ENCODE data around the gene OR6S1.
"Not testable (repeated sequence)": the region's sequence is repeated elsewhere in the genome, so short reads cannot be mapped to it uniquely, and the experiment has no call there.

The OR6S1 gene

DNA sequence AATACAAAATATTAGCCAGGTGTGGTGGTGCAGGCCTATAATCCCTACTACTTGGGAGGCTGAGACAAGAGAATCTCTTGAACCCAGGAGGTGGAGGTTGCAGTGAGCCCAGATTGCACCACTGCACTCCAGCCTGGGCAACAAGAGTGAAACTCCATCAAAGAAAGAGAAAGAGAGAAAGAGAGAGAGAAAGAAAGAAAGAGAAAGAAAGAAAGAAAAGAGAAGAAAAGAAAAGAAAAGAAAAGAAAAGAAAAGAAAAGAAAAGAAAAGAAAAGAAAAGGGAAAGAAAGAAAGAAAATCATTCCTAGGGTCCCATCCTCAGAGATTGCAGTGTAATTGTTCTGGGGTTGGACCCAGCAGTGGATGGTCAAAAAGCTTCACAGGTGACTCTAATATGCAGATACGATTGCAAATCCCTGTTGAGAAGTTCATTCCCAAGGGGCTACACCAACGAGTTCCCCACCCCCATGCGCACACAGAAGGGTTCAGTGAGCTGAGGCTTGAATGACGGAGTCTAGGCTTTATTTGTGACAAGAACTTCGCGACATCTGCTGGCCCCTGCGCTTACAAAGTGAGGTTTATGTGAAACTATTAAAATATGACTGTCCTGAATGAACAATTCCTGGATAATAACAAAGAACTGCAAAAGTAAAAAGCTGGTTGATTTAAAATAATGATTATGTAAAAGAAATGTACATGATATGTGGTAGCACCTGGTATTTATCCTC is 32.9 kb downstream of the OR6S1 start:
- DNase-seq: no peak

DNA sequence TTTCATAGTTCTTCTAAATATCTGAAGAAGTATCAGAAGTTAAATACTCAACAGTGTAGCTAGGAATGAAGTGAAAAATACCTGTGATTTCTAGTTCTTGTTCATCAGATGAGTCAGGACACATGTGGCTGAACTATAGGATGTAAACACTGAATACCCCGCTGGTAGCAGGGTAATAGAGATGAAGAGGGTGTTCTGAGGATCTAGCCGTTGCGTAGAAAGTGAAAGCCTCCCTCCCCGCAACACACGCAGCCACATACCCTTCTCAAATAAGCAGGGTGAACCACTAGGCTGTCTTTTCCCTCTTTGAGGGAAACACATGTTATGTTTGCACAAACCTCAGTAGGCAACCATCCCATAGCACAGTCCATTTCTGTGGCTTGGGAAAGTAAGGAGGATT is 33.9 kb downstream of the OR6S1 start:
- no peak for DNase-seq

DNA sequence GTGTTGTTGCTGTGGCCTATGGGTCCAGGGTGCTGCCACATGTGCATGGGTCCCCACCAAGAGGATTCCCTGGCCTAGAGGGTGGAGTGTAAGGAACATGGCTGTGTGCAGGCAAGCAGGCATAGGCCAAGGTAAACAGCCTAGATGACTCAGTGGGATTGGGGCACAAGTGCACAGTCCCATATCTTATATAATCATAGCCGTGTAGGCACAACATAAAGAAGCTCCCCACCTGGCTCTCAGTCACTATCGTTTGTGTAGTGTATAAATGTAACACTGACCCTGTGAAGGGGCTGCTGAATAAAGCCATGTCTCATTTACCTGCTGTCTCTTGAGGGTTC is 34.6 kb downstream of the OR6S1 start:
- no peak for DNase-seq

DNA sequence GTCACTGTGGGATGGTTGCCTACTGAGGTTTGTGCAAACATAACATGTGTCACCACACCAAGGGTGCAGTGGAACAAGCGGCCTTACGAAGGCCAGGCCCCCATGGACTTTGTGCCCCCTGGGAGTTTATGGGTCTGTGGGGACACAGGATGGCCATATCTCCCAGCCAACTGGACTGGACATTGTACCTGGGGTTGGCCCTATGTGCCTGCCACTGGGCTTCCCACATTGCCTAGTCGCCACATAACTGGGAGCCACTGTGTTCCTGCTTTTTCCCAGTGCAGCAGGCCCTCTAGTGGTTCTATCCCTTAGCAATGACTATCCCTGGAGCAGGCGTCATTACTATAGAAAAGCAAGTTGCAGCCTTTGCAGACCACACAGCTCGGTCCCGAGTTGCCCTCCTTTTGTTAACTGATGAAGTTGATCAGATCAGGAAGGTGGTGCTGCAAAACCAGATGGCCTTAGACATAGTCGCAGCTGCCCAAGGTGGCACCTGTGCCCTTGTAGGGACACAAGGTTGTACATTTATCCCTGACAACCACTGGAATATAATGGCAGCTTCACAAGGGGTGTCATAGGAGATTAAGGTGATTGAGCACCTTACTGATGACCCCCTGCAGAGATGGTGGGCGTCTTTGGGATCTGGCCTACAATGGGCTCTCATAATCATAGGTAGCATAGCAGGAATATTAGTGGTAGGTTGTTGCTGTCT is 35.1 kb downstream of the OR6S1 start:
- DNase-seq: peak; percentile 22

DNA sequence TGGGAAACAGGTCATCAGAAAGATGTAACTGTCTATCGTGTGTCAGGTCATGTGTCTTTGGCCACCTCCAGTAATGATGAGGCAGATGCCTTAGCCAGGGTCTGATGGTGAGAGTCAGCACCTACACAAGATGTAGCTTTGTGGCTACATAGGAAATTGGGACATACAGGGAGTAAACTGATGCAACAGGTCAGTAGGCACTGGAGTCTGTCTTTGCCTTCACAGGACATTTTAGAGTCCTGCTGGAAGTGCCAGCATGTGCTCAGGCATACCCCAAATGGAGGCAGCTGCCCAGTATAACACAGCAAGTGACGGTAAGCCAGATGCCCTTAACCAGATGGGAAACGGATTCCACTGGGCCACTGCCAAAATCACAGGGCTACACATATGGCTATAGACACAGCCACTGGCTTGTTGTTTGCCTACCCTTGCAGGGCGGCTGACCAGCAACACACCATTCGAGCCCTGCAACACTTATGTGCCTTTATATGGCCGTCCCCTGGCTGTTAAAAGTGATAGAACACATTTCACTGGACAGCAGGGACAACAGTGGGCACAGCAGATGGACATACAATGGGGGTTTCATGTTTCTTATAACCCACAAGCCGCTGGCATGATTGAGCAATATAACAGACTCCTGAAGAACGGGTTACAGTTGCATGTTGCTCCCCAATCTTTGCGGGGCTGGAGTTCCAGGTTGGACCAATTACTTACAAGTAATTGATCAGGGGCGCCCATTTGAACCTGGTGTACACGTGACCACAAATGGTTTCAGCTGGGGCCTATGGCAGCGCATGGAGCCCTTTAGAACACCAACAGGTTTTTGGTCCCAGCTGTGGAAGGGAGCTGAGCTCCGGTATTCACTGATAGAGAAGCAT is 37.4 kb downstream of the OR6S1 start:
- no peak for DNase-seq

DNA sequence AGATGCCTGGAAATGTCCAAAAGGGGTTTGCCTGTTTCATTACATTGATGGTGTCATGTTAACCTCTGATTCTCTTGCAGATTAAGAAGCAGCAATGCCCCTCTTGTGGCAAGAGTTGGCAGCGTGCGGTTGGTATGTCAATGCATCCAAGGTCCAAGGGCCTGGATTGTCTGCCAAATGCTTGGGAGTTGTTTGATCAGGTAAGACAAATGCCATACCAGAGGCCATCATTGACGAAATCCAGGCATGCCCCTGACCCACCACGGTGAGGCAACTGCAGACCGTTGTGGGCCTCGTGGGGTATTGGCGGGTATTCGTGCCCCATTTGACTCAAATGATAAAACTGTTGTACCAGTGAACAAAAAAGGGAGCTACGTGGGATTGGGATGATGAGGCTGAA is 38.9 kb downstream of the OR6S1 start:
- DNase-seq: no peak

DNA sequence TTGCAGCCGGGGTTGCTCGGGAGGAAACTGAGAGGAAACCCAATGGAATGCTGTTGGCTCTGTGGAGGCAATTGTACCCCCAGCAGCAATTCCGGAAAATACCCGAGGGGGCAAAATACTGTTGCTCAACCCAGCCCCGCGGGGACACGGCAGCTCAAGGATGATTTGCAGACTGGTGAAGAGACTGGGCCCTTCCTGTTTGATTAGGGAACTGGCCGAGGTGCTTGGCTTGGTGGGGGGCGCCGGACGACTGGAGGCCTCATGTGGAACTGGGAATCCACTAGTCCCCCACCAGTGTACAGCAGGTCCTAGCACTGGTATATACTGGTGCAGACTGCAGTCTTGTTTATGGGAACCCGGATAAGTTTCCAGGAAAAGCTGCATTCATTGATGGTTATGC is 40.0 kb downstream of the OR6S1 start:
- no peak for DNase-seq

DNA sequence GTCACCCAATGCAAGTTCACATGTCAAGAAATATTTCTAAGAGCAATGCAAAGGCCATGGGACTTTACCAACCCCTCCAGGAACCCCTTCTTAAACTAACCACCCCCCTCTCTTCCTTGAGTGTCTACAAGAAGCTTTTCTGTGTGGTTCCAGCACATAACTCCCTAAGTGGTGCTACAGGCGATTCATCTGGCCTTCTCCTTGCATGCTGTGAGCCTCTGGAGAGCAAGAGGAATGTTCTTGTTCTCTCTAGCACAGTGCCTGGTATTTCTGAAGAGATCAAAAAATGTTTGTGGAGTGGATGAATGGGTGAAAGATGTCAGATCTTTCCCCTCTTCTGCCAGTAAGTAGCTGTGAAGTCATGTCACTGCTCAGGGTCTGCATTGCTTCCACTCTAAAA is 44.4 kb downstream of the OR6S1 start:
- DNase-seq: no peak

DNA sequence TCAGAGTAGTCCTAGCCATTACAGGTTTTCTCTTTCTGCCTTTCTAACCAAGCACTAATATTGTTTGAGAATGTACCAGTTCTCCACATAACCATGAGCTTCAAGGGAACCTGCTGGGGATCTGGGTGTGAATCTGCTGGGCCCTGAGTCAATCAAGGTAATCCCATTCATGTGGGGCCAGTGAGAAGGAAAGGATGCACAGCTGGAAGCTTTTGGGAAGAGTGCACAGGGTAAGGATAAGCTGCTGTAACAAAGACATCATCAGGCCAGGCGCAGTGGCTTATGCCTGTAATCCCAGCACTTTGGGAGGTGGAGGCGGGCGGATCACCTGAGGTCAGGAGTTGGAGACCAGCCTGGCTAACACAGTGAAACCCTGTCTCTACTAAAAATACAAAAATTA is 45.8 kb downstream of the OR6S1 start:
- DNase-seq: not testable (repeated sequence)

DNA sequence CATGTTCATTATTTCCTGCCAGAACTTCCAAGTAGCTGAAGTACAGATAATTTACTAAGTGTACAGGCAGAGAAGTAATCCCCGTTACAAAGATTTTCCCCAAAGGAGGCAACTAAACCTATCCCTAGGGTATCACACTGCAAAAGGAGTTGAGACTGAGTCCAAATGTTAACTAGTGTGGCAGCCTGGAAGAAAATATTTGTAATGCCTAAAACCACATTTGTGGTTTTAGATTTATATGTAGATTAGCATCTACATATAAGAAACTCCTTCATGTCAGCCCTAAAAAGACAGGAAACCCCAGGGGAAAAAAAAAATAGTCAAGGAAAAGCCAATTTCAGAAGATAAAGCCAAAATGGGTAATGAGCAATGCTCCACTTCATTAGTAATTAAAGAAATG is 48.9 kb downstream of the OR6S1 start:
- no peak for DNase-seq

DNA sequence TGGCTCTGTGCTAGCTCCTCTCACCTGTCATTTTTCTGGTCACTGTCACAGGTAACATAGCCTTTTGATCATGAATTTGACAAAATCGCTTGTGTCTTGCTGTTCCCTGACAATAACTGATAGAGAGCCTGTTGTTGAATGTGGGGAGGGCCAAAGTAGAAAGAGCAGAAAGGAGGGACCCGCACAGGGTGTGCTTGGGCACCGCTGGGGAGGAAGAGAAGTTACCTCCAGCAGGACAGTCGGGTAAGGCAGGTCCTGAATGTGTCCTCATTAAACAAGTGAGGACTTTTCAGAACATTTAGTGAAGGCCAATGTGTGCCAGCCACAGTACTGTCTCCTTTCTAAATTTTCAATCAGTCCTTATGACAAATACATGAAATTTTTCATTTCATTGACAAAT is 50.3 kb downstream of the OR6S1 start, which contains the start of gene RNASE12:
RNASE12 (minus strand) TSS at position 142 of the 400 bp plus-strand sequence. CDS start 653 bp downstream, outside the sequence.
- no peak for DNase-seq
